HAP-1 (cell line): ENCODE measurements around the gene FAM228A.
"Not testable (repeated sequence)": the region's sequence is repeated elsewhere in the genome, so short reads cannot be mapped to it uniquely, and the experiment has no call there.

Experiments
- DNase-seq, 2 experiments: peaks; one replicate each; pipeline ENCODE4 v3.0.0-alpha.2; 2016 to 2020; ENCODE audit warnings: low spot score in 2 of 2
- H3K27me3 ChIP-seq: fragments of 250-450 bp; sonication (Bioruptor Pico); 2 replicates; pipeline ENCODE4 v1.5.1; 2020; ENCODE audit warnings: low read depth, mild to moderate bottlenecking, moderate library complexity
- H3K36me3 ChIP-seq: fragments of 250-450 bp; sonication (Bioruptor Pico); replicated peaks from 2 replicates; pipeline ENCODE4 v1.5.1; 2020; ENCODE audit warnings: mild to moderate bottlenecking
- H3K4me1 ChIP-seq: fragments of 250-450 bp; sonication (Bioruptor Pico); 2 replicates; pipeline ENCODE4 v1.5.1; 2020; ENCODE audit warnings: mild to moderate bottlenecking
- H3K4me3 ChIP-seq: fragments of 250-450 bp; sonication (Bioruptor Pico); 2 replicates; pipeline ENCODE4 v1.5.1; 2020; ENCODE audit warnings: mild to moderate bottlenecking, moderate library complexity
- H3K9me3 ChIP-seq: fragments of 250-450 bp; sonication (Bioruptor Pico); 2 replicates; pipeline ENCODE4 v1.5.1; 2020; ENCODE audit warnings: mild to moderate bottlenecking, moderate library complexity
- in situ Hi-C: fragments of 300-500 bp; cut with MboI; formaldehyde crosslinking; loops from 3 replicates; pipeline ENCODE4 v1.14.3; 2020; ENCODE audit warnings: low sequenced_read_pairs, inconsistent platforms, mixed read lengths

FAM228A gene

GRCh38 chr2:24169023-24169422 is 5.8 kb upstream of the FAM228A start:
- in situ Hi-C loops, result no loop called here
- H3K27me3 ChIP-seq, result no peaks in the 10 kb centered on the region; the same call in 1 of the 2 replicates
- no peaks in the 10 kb centered on the region for H3K36me3 ChIP-seq
- no peak overlapping the region for H3K4me3 ChIP-seq
- no peak for DNase-seq
- no peaks in the 10 kb centered on the region for H3K4me1 ChIP-seq
- no peaks in the 10 kb centered on the region for H3K9me3 ChIP-seq

- DNase-seq, result no peak
- in situ Hi-C loops, result no loop called here
- no peaks in the 10 kb centered on the region for H3K36me3 ChIP-seq
- no peak overlapping the region for H3K4me3 ChIP-seq
- H3K4me1 ChIP-seq, result no peaks in the 10 kb centered on the region
- H3K9me3 ChIP-seq, result no peaks in the 10 kb centered on the region
- H3K27me3 ChIP-seq, result no peaks in the 10 kb centered on the region; the same call in 1 of the 2 replicates
Measured at GRCh38 chr2:24175631-24176187, 856 bp downstream of the FAM228A start.

DNA sequence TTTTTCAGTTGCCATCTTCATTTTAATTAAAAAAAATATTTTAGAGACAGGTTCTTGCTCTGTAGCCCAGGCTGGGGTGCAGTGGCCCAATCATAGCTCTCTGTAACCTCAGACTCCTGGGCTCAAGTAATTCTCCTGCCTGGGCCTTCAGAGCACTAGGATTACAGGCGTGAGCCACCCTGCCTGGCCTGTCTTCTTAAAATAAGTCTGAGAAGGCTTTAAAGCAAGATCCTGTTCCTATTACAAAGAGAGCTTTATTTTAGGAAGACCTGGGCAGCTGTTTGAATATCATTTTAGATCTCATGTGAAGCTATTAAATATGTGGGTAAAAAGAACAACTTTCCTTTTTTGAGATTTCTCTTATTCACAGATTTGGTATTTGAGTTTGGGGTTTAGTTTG is 1.5 kb downstream of the FAM228A start:
- Histone ChIP-seq H3K4me1 (no peaks in the 10 kb centered on the region), H3K4me3 (no peak overlapping the region), H3K36me3 (no peaks in the 10 kb centered on the region), H3K9me3 (no peaks in the 10 kb centered on the region), H3K27me3 (no peaks in the 10 kb centered on the region; the same call in none of the 2 replicates)
- in situ Hi-C loops, result no loop called here
- no peak for DNase-seq

DNA sequence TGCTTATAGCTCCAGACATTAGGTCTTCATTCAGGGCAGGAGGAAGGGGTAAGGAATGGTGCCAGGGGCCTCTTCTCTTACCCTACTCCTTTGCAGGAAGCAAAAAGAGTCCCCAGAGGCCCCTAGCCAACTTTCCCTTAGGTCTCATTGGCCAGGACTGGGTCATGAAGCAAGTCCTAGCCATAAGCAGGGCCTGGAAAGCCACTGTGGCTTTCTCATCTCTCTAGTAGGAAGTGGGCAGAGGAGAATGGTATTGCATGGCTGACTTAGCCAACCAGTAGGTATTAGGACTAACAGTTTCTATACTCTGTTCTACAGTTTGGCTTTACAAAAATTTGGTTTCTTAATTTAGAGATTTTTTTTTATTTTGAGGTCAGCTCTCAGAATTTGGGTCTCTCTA is 4.8 kb downstream of the FAM228A start:
- H3K27me3 ChIP-seq, result no peaks in the 10 kb centered on the region; the same call in 1 of the 2 replicates
- no peak for DNase-seq
- H3K9me3 ChIP-seq, result no peaks in the 10 kb centered on the region
- in situ Hi-C loops, result no loop called here
- no peaks in the 10 kb centered on the region for H3K36me3 ChIP-seq
- H3K4me1 ChIP-seq, result no peaks in the 10 kb centered on the region
- H3K4me3 ChIP-seq, result no peak overlapping the region

DNA sequence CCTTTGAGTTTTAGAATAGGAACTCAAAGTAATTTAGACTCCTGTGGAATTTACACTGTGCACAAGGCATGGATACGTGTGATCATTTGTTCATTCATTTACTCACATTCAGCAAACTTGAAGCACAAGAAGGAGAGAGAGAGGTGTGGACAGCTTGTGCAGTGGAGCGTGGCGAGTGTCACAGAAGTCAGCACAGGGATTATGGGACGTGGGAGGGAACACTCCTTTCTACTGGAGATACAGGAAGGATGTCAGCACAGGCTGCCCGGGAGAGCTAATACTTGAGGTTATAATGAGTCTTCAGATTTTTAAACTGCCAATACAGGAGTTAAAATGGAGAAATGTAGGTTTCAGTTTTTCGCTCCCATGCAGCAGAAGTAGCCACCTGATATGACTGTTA is 7.0 kb downstream of the FAM228A start:
- Histone ChIP-seq H3K4me1 (no peaks in the 10 kb centered on the region), H3K4me3 (no peak overlapping the region), H3K36me3 (no peaks in the 10 kb centered on the region), H3K27me3 (no peaks in the 10 kb centered on the region; the same call in 1 of the 2 replicates), H3K9me3 (no peaks in the 10 kb centered on the region)
- in situ Hi-C loops, result no loop called here
- peak; percentile 12 to 31 for DNase-seq

DNA sequence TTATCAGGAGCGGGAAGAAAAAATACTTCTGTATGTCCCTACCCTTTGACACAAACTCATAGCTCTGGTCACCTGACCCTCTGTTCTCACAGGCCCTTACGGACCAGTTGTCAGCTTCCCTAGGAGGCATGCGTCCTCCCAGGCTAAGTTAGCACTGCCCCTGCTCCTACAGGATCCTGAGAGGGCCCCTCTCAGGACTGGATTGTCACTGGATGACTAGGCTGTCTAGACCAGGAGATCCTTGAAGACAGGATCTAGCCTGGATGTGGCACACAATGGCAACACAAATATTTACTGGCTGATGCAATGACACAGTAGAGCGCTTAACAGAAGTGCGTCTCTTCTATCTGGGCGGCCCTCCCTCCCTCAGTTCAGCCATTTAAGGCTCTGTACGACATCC is 7.7 kb downstream of the FAM228A start:
- Histone ChIP-seq H3K4me1 (no peaks in the 10 kb centered on the region), H3K9me3 (no peaks in the 10 kb centered on the region), H3K36me3 (no peaks in the 10 kb centered on the region), H3K4me3 (no peak overlapping the region), H3K27me3 (no peaks in the 10 kb centered on the region; the same call in 1 of the 2 replicates)
- in situ Hi-C loops, result no loop called here
- DNase-seq, result no peak

DNA sequence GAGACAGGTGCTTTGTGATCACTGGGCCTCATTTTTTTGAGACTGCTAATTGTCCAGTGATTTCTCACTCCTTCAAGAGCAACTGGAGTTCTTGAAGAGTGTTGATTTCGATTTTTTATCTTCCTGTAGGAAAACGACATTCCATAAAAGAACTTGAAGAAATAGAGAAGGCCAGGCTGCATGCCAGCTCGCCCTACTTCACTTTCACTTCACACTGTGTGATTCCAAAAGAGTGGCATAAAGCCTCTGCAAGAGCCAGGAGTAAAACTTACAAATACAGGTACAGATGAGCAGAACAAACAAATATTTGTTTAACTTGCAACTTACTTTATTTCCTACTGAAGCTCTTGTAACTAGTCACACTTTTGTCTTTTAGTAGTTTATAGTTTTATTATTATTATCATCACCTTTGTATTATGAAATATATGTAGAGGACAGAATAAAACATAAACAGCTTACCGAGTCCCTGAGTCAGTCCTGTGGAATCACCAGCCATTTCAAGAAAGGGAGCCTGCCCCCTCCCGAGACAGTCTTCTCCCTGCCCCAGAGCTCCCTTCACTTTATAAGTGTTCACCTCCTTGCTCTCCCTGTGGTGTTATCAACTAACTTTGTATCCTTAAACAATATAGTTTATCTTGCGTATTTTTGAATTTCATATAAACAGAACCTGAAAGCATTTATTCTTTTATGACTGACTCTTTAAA is 8.7 kb downstream of the FAM228A start:
- no peak for DNase-seq
- Histone ChIP-seq H3K9me3 (no peaks in the 10 kb centered on the region), H3K4me1 (no peaks in the 10 kb centered on the region), H3K36me3 (no peaks in the 10 kb centered on the region), H3K27me3 (no peaks in the 10 kb centered on the region; the same call in 1 of the 2 replicates), H3K4me3 (no peak overlapping the region)
- in situ Hi-C loops, result no loop called here

GRCh38 chr2:24189551-24189950 is 14.7 kb downstream of the FAM228A start:
- Histone ChIP-seq H3K36me3 (no peaks in the 10 kb centered on the region), H3K4me1 (no peaks in the 10 kb centered on the region), H3K9me3 (no peaks in the 10 kb centered on the region), H3K27me3 (no peaks in the 10 kb centered on the region), H3K4me3 (no peak overlapping the region)
- no peak for DNase-seq
- in situ Hi-C loops, result no loop called here

DNA sequence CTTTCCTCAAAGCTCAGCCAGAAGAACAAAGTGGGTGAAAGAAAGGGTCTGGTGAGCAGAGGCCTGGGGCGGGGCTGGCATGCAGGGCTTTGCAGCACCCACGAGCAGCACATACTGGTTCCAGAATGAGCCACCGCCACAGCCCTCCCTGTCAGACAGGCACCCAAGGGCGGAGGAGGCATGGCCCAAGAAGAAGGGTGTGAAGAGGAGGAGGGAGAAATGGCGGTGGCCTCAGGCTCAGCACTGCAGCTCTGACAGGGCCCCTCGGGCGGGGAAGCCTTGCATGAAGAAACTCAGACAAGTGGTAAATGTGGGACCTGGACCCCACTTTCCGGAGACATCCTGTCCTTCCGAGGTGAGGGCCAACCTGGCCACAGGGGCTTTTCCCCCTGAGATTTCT is 15.7 kb downstream of the FAM228A start:
- DNase-seq, result no peak
- Histone ChIP-seq H3K4me1 (no peaks in the 10 kb centered on the region), H3K36me3 (no peaks in the 10 kb centered on the region), H3K27me3 (no peaks in the 10 kb centered on the region), H3K9me3 (no peaks in the 10 kb centered on the region), H3K4me3 (no peak overlapping the region)
- in situ Hi-C loops, result no loop called here

GRCh38 chr2:24191156-24191555 is 16.3 kb downstream of the FAM228A start:
- H3K9me3 ChIP-seq, result no peaks in the 10 kb centered on the region
- no peak overlapping the region for H3K4me3 ChIP-seq
- H3K27me3 ChIP-seq, result no peaks in the 10 kb centered on the region
- no peak for DNase-seq
- in situ Hi-C loops, result no loop called here
- H3K36me3 ChIP-seq, result no peaks in the 10 kb centered on the region
- no peaks in the 10 kb centered on the region for H3K4me1 ChIP-seq

DNA sequence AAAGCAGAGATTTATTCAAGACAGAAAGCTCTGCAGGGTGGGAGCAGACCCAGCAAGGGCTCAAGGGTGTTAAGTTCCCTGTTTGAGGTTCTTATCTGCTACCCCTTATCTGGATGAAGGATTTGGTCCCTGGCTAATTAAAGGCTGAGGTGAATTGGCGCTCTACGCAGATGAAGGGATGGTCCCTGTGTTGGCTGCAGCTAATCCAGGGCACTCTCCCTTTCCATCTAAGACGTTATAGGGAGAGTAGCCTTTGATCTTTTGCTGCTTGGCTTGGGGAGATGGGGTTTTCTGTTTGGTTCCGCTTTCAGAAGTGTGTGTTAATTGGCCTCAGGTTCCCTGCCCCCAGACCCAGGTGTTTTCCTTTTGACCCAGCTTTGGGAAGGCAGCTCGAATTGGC is 17.0 kb downstream of the FAM228A start:
- no peaks in the 10 kb centered on the region for H3K9me3 ChIP-seq
- DNase-seq, result no peak
- H3K4me3 ChIP-seq, result no peak overlapping the region
- H3K36me3 ChIP-seq, result no peaks in the 10 kb centered on the region
- in situ Hi-C loops, result no loop called here
- H3K27me3 ChIP-seq, result no peaks in the 10 kb centered on the region
- H3K4me1 ChIP-seq, result no peaks in the 10 kb centered on the region

DNA sequence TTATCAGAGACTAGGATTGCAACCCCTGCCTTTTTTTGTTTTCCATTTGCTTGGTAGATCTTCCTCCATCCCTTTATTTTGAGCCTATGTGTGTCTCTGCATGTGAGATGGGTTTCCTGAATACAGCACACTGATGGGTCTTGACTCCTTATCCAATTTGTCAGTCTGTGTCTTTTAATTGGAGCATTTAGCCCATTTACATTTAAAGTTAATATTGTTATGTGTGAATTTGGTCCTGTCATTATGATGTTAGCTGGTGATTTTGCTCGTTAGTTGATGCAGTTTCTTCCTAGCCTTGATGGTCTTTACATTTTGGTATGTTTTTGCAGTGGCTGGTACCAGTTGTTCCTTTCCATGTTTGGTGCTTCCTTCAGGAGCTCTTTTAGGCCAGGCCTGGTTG is 22.4 kb downstream of the FAM228A start:
- H3K4me3 ChIP-seq, in situ Hi-C loops, H3K27me3 ChIP-seq, H3K9me3 ChIP-seq, H3K4me1 ChIP-seq, DNase-seq, H3K36me3 ChIP-seq: not testable (repeated sequence)

DNA sequence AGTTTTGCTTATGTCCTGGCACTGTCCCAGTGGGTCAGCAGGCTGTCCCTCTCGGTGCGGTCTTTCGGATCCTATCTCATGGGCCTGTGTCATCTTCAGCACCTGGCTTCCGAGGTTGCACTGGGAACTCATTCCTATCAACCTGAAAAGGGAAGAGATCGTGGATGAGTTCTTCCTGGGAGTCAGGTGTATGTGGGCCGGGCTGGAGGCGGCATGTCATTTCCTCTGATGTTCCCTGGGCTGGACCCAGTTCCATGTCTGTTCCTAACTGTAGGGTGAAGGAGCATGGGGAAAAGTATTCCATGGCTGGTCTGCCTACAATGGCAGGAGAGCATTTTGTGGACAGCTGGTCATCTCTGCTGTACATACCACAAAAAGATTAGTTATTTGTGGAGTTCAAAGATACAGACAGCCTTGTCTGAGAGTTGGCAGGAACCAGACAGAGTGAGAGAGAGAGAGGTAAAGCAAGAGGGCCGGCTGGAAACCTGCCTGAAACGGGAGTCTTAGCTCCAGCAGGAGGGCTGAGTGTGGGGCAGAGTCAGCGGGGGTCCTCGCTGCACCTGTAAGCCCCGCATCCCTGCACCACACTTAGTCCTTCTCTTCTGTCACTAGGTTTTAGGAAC is 25.2 kb downstream of the FAM228A start:
- DNase-seq, result no peak
- Histone ChIP-seq H3K9me3 (no peaks in the 10 kb centered on the region), H3K4me3 (no peak overlapping the region), H3K4me1 (no peaks in the 10 kb centered on the region), H3K36me3 (no peaks in the 10 kb centered on the region), H3K27me3 (no peaks in the 10 kb centered on the region)
- in situ Hi-C loops, result no loop called here

GRCh38 chr2:24200799-24201198 is 25.9 kb downstream of the FAM228A start:
- in situ Hi-C loops, result no loop called here
- no peak for DNase-seq
- Histone ChIP-seq H3K9me3 (no peaks in the 10 kb centered on the region), H3K4me1 (no peaks in the 10 kb centered on the region), H3K27me3 (no peaks in the 10 kb centered on the region), H3K36me3 (no peaks in the 10 kb centered on the region), H3K4me3 (no peak overlapping the region)
